WERI-Rb-1 (cell line): ENCODE measurements around the gene RIOK2.

Experiments used
- DNase-seq: peaks from one replicate; pipeline ENCODE4 v3.0.0-alpha.2; 2020
- H3K27ac ChIP-seq: fragments of 250-450 bp; sonication (Bioruptor Pico); 2 replicates; pipeline ENCODE4 v1.5.1; 2020; ENCODE audit warnings: mild to moderate bottlenecking, moderate library complexity
- H3K27me3 ChIP-seq: fragments of 250-450 bp; sonication (Bioruptor Pico); 2 replicates; pipeline ENCODE4 v1.5.1; 2021; ENCODE audit warnings: mild to moderate bottlenecking, low read depth, moderate library complexity; ENCODE audit not compliant: insufficient read depth, severe bottlenecking
- H3K36me3 ChIP-seq: fragments of 250-450 bp; sonication (Bioruptor Pico); 2 replicates; pipeline ENCODE4 v1.5.1; 2020; ENCODE audit warnings: mild to moderate bottlenecking, moderate library complexity
- H3K4me3 ChIP-seq: 2 replicates; pipeline ENCODE4 v1.5.1; 2011; ENCODE audit warnings: low read depth, mild to moderate bottlenecking, control low read depth, low read length
- H3K9me3 ChIP-seq: fragments of 250-450 bp; sonication (Bioruptor Pico); 2 replicates; pipeline ENCODE4 v1.5.1; 2021; ENCODE audit warnings: mild to moderate bottlenecking, moderate library complexity; ENCODE audit not compliant: severe bottlenecking
- CTCF ChIP-seq: IDR thresholded peaks from 2 replicates; pipeline ENCODE4 v1.5.1; 2011; ENCODE audit warnings: low read depth, mild to moderate bottlenecking, control low read depth, inconsistent platforms, low read length

RIOK2 gene

GRCh38 chr5:97224112-97224750 lies 41.2 kb upstream of the RIOK2 start:
- no peaks in the 10 kb centered on the region for H3K27me3 ChIP-seq
- no peak overlapping the region for H3K4me3 ChIP-seq
- H3K9me3 ChIP-seq, result no peaks in the 10 kb centered on the region
- H3K27ac ChIP-seq, result no peak overlapping the region
- TF ChIP-seq CTCF, result no peak
- DNase-seq, result no peak
- H3K36me3 ChIP-seq, result no peaks in the 10 kb centered on the region

- Histone ChIP-seq H3K27me3 (no peaks in the 10 kb centered on the region), H3K9me3 (no peaks in the 10 kb centered on the region), H3K4me3 (no peak overlapping the region), H3K27ac (no peak overlapping the region), H3K36me3 (no peaks in the 10 kb centered on the region)
- TF ChIP-seq CTCF, result no peak
- DNase-seq, result no peak
Measured at GRCh38 chr5:97223596-97223995, 40.5 kb upstream of the RIOK2 start.

- no peak for DNase-seq
- Histone ChIP-seq H3K36me3 (no peaks in the 10 kb centered on the region), H3K27me3 (no peaks in the 10 kb centered on the region), H3K4me3 (no peak overlapping the region), H3K27ac (no peak overlapping the region), H3K9me3 (no peaks in the 10 kb centered on the region)
- TF ChIP-seq CTCF, result no peak
Measured at GRCh38 chr5:97209343-97209742, 26.3 kb upstream of the RIOK2 start.

GRCh38 chr5:97208714-97209113 lies 25.7 kb upstream of the RIOK2 start:
- no peaks in the 10 kb centered on the region for H3K9me3 ChIP-seq
- no peak overlapping the region for H3K4me3 ChIP-seq
- H3K27ac ChIP-seq, result no peak overlapping the region
- no peaks in the 10 kb centered on the region for H3K36me3 ChIP-seq
- H3K27me3 ChIP-seq, result no peaks in the 10 kb centered on the region
- no peak for TF ChIP-seq CTCF
- no peak for DNase-seq

GRCh38 chr5:97208184-97208713 lies 25.2 kb upstream of the RIOK2 start:
- no peak overlapping the region for H3K27ac ChIP-seq
- DNase-seq, result no peak
- TF ChIP-seq CTCF, result no peak
- no peaks in the 10 kb centered on the region for H3K9me3 ChIP-seq
- no peaks in the 10 kb centered on the region for H3K36me3 ChIP-seq
- no peaks in the 10 kb centered on the region for H3K27me3 ChIP-seq
- no peak overlapping the region for H3K4me3 ChIP-seq

- H3K27me3 ChIP-seq, result no peaks in the 10 kb centered on the region
- H3K9me3 ChIP-seq, result no peaks in the 10 kb centered on the region
- no peak overlapping the region for H3K4me3 ChIP-seq
- no peak overlapping the region for H3K27ac ChIP-seq
- TF ChIP-seq CTCF, result no peak
- H3K36me3 ChIP-seq, result no peaks in the 10 kb centered on the region
- DNase-seq, result no peak
Measured at GRCh38 chr5:97194366-97194765, 11.3 kb upstream of the RIOK2 start.
